ENCODE measurements around the gene HDAC4.

Gene HDAC4

GRCh38 chr2:239365071-239365781 is 35.6 kb downstream of the HDAC4 start:
- H3K27ac ChIP-seq (ENCODE audit: low read depth, low read length), result no peak overlapping the region
- peaks cover 0 to 3% (median 2%) of the 10 kb centered on the region in 5 donors for H3K36me3 ChIP-seq (ENCODE audit: control insufficient read depth in 5 of 5, insufficient read depth in 5 of 5, low read length in 5 of 5)
- H3K4me1 ChIP-seq (ENCODE audit: control insufficient read depth in 5 of 5, insufficient read depth in 5 of 5, low read length in 5 of 5), result peaks cover 0 to 8% (median 2%) of the 10 kb centered on the region in 5 donors
- H3K27me3 ChIP-seq (ENCODE audit: control insufficient read depth in 5 of 5, insufficient read depth in 4 of 5, low read length in 5 of 5), result no peaks in the 10 kb centered on the region
- no peak overlapping the region for H3K9ac ChIP-seq (ENCODE audit: low read length in 5 of 5)
- H3K9me3 ChIP-seq (ENCODE audit: control insufficient read depth in 5 of 5, low read length in 5 of 5), result no peaks in the 10 kb centered on the region
- no peak overlapping the region for H3K4me3 ChIP-seq (ENCODE audit: low read depth in 1 of 5, low read length in 5 of 5)

GRCh38 chr2:239363946-239364637 is 36.7 kb downstream of the HDAC4 start:
- Histone ChIP-seq H3K9ac (ENCODE audit: low read length in 5 of 5) (no peak overlapping the region), H3K9me3 (ENCODE audit: control insufficient read depth in 5 of 5, low read length in 5 of 5) (no peaks in the 10 kb centered on the region), H3K4me3 (ENCODE audit: low read depth in 1 of 5, low read length in 5 of 5) (no peak overlapping the region), H3K27ac (ENCODE audit: low read depth, low read length) (no peak overlapping the region), H3K27me3 (ENCODE audit: control insufficient read depth in 5 of 5, insufficient read depth in 4 of 5, low read length in 5 of 5) (no peaks in the 10 kb centered on the region), H3K4me1 (ENCODE audit: control insufficient read depth in 5 of 5, insufficient read depth in 5 of 5, low read length in 5 of 5) (peaks cover 0 to 5% (median 0%) of the 10 kb centered on the region in 5 donors), H3K36me3 (ENCODE audit: control insufficient read depth in 5 of 5, insufficient read depth in 5 of 5, low read length in 5 of 5) (peaks cover 0 to 2% (median 0%) of the 10 kb centered on the region in 5 donors)

GRCh38 chr2:239362507-239362906 is 38.3 kb downstream of the HDAC4 start:
- H3K4me3 ChIP-seq (ENCODE audit: low read depth in 1 of 5, low read length in 5 of 5), result no peak overlapping the region
- H3K4me1 ChIP-seq (ENCODE audit: control insufficient read depth in 5 of 5, insufficient read depth in 5 of 5, low read length in 5 of 5), result peaks cover 0 to 5% (median 0%) of the 10 kb centered on the region in 5 donors
- H3K27ac ChIP-seq (ENCODE audit: low read depth, low read length), result no peak overlapping the region
- no peaks in the 10 kb centered on the region for H3K9me3 ChIP-seq (ENCODE audit: control insufficient read depth in 5 of 5, low read length in 5 of 5)
- no peak overlapping the region for H3K9ac ChIP-seq (ENCODE audit: low read length in 5 of 5)
- H3K27me3 ChIP-seq (ENCODE audit: control insufficient read depth in 5 of 5, insufficient read depth in 4 of 5, low read length in 5 of 5), result no peaks in the 10 kb centered on the region
- H3K36me3 ChIP-seq (ENCODE audit: control insufficient read depth in 5 of 5, insufficient read depth in 5 of 5, low read length in 5 of 5), result no peaks in the 10 kb centered on the region

DNA sequence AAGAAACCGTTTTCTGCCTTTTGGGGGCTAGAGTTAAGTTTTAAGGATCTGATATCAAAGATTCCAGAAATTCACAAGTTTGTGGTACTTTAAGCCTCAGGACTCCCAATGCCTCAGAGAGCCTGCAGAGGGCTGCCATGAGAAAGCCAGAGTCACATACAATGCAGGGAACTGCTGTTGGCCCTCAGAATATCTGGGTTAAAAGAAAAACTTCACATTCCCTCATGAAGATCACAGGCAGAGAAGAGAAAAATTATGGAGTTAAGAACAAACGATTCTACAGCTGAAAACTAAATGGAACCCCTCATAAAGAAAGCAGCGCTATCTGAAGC is 39.5 kb downstream of the HDAC4 start:
- no peaks in the 10 kb centered on the region for H3K9me3 ChIP-seq (ENCODE audit: control insufficient read depth in 5 of 5, low read length in 5 of 5)
- no peaks in the 10 kb centered on the region for H3K36me3 ChIP-seq (ENCODE audit: control insufficient read depth in 5 of 5, insufficient read depth in 5 of 5, low read length in 5 of 5)
- no peak overlapping the region for H3K4me3 ChIP-seq (ENCODE audit: low read depth in 1 of 5, low read length in 5 of 5)
- H3K9ac ChIP-seq (ENCODE audit: low read length in 5 of 5), result no peak overlapping the region
- H3K27me3 ChIP-seq (ENCODE audit: control insufficient read depth in 5 of 5, insufficient read depth in 4 of 5, low read length in 5 of 5), result no peaks in the 10 kb centered on the region
- no peak overlapping the region for H3K27ac ChIP-seq (ENCODE audit: low read depth, low read length)
- peaks cover 0 to 5% (median 0%) of the 10 kb centered on the region in 5 donors for H3K4me1 ChIP-seq (ENCODE audit: control insufficient read depth in 5 of 5, insufficient read depth in 5 of 5, low read length in 5 of 5)

DNA sequence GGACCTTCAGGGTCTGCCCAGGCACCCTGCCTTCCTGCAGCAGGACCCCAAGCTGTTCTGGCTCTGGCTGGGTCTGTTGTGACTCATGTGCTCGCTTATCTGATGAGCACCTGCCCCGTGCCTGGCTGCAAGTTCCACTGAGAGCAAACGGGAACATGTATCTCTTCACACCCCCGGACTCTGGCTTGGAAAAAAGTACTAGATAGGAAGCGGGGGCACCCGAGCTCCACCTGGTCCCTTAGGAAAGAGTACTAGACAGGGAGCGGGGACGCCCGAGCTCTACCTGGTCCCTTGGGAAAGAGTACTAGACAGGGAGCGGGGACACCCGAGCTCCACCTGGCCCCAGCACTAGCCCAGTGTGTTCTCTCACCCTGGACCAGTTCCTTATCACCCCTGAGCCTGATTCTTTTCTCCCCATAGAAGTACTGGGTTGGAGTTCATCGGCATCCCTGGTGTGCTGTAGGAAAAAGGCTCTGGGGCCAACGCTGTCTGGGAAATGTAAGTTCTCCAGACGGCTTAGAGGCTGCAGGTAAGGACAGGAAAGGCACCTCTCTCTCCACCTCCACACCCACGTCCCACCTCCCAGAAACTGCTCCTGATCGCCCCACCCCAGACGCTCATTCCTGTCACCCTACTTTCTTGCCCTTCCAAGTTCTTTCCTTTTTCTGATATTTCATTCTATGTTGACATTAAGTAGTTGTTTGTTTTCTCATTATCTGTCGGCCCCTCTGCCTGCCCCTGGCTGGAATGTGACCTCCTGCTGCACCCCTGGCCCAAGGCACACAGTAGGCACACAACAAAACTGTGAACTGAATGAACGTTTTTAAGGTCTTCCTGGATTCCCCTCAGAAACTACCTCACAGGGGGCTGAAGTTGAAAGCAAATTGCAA is 40.2 kb downstream of the HDAC4 start:
- no peaks in the 10 kb centered on the region for H3K27me3 ChIP-seq (ENCODE audit: control insufficient read depth in 5 of 5, insufficient read depth in 4 of 5, low read length in 5 of 5)
- no peaks in the 10 kb centered on the region for H3K9me3 ChIP-seq (ENCODE audit: control insufficient read depth in 5 of 5, low read length in 5 of 5)
- peaks cover 2 to 11% (median 3%) of the 10 kb centered on the region in 5 donors for H3K4me1 ChIP-seq (ENCODE audit: control insufficient read depth in 5 of 5, insufficient read depth in 5 of 5, low read length in 5 of 5)
- H3K27ac ChIP-seq (ENCODE audit: low read depth, low read length), result no peak overlapping the region
- H3K9ac ChIP-seq (ENCODE audit: low read length in 5 of 5), result no peak overlapping the region
- no peaks in the 10 kb centered on the region for H3K36me3 ChIP-seq (ENCODE audit: control insufficient read depth in 5 of 5, insufficient read depth in 5 of 5, low read length in 5 of 5)
- no peak overlapping the region for H3K4me3 ChIP-seq (ENCODE audit: low read depth in 1 of 5, low read length in 5 of 5)

DNA sequence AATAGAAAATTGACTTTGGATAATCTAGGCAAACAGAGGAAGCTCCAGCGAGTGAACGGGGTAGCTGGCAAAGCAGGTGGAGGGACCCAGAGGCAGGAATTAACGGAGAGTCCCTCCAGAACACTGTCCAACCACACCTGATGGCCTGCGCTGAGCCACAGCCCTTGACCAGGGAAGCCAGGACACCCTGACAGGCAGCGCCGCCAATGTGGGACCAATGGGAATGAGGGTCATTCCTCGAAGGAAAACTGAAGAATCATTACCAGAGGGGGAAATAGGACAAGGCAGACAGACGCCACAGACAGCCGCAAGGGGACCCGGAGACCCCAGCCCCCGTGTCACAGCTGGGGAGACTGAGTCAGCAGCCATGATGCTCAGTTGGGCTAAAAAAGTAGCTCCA is 40.8 kb downstream of the HDAC4 start:
- H3K4me1 ChIP-seq (ENCODE audit: control insufficient read depth in 5 of 5, insufficient read depth in 5 of 5, low read length in 5 of 5), result peaks cover 2 to 15% (median 9%) of the 10 kb centered on the region in 5 donors
- H3K9me3 ChIP-seq (ENCODE audit: control insufficient read depth in 5 of 5, low read length in 5 of 5), result no peaks in the 10 kb centered on the region
- no peak overlapping the region for H3K27ac ChIP-seq (ENCODE audit: low read depth, low read length)
- no peak overlapping the region for H3K9ac ChIP-seq (ENCODE audit: low read length in 5 of 5)
- H3K4me3 ChIP-seq (ENCODE audit: low read depth in 1 of 5, low read length in 5 of 5), result no peak overlapping the region
- no peaks in the 10 kb centered on the region for H3K36me3 ChIP-seq (ENCODE audit: control insufficient read depth in 5 of 5, insufficient read depth in 5 of 5, low read length in 5 of 5)
- H3K27me3 ChIP-seq (ENCODE audit: control insufficient read depth in 5 of 5, insufficient read depth in 4 of 5, low read length in 5 of 5), result no peaks in the 10 kb centered on the region

- Histone ChIP-seq H3K27me3 (ENCODE audit: control insufficient read depth in 5 of 5, insufficient read depth in 4 of 5, low read length in 5 of 5) (no peaks in the 10 kb centered on the region), H3K4me1 (ENCODE audit: control insufficient read depth in 5 of 5, insufficient read depth in 5 of 5, low read length in 5 of 5) (peaks cover 2 to 15% (median 9%) of the 10 kb centered on the region in 5 donors), H3K4me3 (ENCODE audit: low read depth in 1 of 5, low read length in 5 of 5) (no peak overlapping the region), H3K36me3 (ENCODE audit: control insufficient read depth in 5 of 5, insufficient read depth in 5 of 5, low read length in 5 of 5) (no peaks in the 10 kb centered on the region), H3K9ac (ENCODE audit: low read length in 5 of 5) (no peak overlapping the region), H3K27ac (ENCODE audit: low read depth, low read length) (no peak overlapping the region), H3K9me3 (ENCODE audit: control insufficient read depth in 5 of 5, low read length in 5 of 5) (no peaks in the 10 kb centered on the region)
Measured at GRCh38 chr2:239359196-239359912, 41.5 kb downstream of the HDAC4 start.

- no peak overlapping the region for H3K4me3 ChIP-seq (ENCODE audit: low read depth in 1 of 5, low read length in 5 of 5)
- no peak overlapping the region for H3K27ac ChIP-seq (ENCODE audit: low read depth, low read length)
- H3K27me3 ChIP-seq (ENCODE audit: control insufficient read depth in 5 of 5, insufficient read depth in 4 of 5, low read length in 5 of 5), result no peaks in the 10 kb centered on the region
- peaks cover 2 to 15% (median 9%) of the 10 kb centered on the region in 5 donors for H3K4me1 ChIP-seq (ENCODE audit: control insufficient read depth in 5 of 5, insufficient read depth in 5 of 5, low read length in 5 of 5)
- H3K9me3 ChIP-seq (ENCODE audit: control insufficient read depth in 5 of 5, low read length in 5 of 5), result no peaks in the 10 kb centered on the region
- H3K36me3 ChIP-seq (ENCODE audit: control insufficient read depth in 5 of 5, insufficient read depth in 5 of 5, low read length in 5 of 5), result no peaks in the 10 kb centered on the region
- H3K9ac ChIP-seq (ENCODE audit: low read length in 5 of 5), result no peak overlapping the region
Measured at GRCh38 chr2:239358062-239358754, 42.6 kb downstream of the HDAC4 start.

DNA sequence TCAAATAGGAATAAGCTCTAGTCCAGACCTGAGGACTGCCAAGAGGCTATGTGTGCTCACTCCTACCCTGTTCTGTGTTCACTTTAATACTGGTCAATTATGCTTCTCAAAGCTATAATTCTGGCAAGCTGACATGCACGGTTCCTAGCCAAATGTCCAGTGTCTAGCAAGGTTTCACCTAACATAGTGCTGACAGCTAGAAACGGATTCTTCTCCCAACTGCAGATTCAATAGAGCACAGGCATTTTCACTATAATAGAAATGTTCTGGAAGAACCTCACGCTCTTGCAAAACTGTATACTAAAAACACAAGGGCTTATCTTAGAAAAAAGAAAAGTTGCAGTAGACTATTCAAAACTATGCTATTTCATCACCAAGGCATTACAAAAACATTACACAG is 45.1 kb downstream of the HDAC4 start:
- Histone ChIP-seq H3K4me3 (ENCODE audit: low read depth in 1 of 5, low read length in 5 of 5) (no peak overlapping the region), H3K27me3 (ENCODE audit: control insufficient read depth in 5 of 5, insufficient read depth in 4 of 5, low read length in 5 of 5) (no peaks in the 10 kb centered on the region), H3K27ac (ENCODE audit: low read depth, low read length) (no peak overlapping the region), H3K4me1 (ENCODE audit: control insufficient read depth in 5 of 5, insufficient read depth in 5 of 5, low read length in 5 of 5) (peaks cover 2 to 15% (median 9%) of the 10 kb centered on the region in 5 donors), H3K36me3 (ENCODE audit: control insufficient read depth in 5 of 5, insufficient read depth in 5 of 5, low read length in 5 of 5) (peaks cover 7 to 21% (median 16%) of the 10 kb centered on the region in 5 donors), H3K9me3 (ENCODE audit: control insufficient read depth in 5 of 5, low read length in 5 of 5) (no peaks in the 10 kb centered on the region), H3K9ac (ENCODE audit: low read length in 5 of 5) (no peak overlapping the region)
